Endodermal cell (in vitro differentiated cells): ENCODE data around the gene FCN2. TPM values are rescaled to one million over a fixed set of nuclear protein-coding genes. Genes with fewer than 3 reads are reported as not detected.

ENCODE experiments used
- DNase-seq: peaks from one replicate; pipeline ENCODE4 v3.0.0-alpha.2; 2017
- H3K27ac ChIP-seq: 2 replicates; pipeline ENCODE4 v1.5.1; 2013; ENCODE audit warnings: mild to moderate bottlenecking, low read depth, low read length, moderate library complexity
- H3K27me3 ChIP-seq: 2 replicates; pipeline ENCODE4 v1.6.1; 2013; ENCODE audit warnings: mild to moderate bottlenecking, low read length, moderate library complexity; ENCODE audit not compliant: insufficient read depth, control insufficient read depth, poor library complexity, severe bottlenecking
- H3K36me3 ChIP-seq: 2 replicates; pipeline ENCODE4 v1.7.0; 2013; ENCODE audit warnings: mild to moderate bottlenecking, low read length, moderate library complexity; ENCODE audit not compliant: control insufficient read depth, insufficient read depth
- H3K4me1 ChIP-seq: one replicate; pipeline ENCODE4 v1.7.0; 2013; ENCODE audit warnings: low read length; ENCODE audit not compliant: control insufficient read depth, insufficient read depth
- H3K4me3 ChIP-seq: 2 replicates; pipeline ENCODE4 v1.5.1; 2013; ENCODE audit warnings: mild to moderate bottlenecking, low read length, moderate library complexity
- H3K9ac ChIP-seq: 2 replicates; pipeline ENCODE4 v1.6.1; 2013; ENCODE audit warnings: mild to moderate bottlenecking, low read length, moderate library complexity; ENCODE audit not compliant: poor library complexity, severe bottlenecking; ENCODE audit errors: extremely low read depth
- H3K9me3 ChIP-seq: 2 replicates; pipeline ENCODE4 v1.6.1; 2013; ENCODE audit warnings: mild to moderate bottlenecking, low read length, moderate library complexity; ENCODE audit not compliant: control insufficient read depth
- H3K27ac Mint-ChIP-seq: 2 replicates; pipeline ENCODE4 v1.8.0; 2020; ENCODE audit warnings: mixed read lengths
- H3K27me3 Mint-ChIP-seq: 2 replicates; pipeline ENCODE4 v1.8.0; 2021; ENCODE audit warnings: mild to moderate bottlenecking, mixed read lengths; ENCODE audit not compliant: insufficient read depth
- H3K36me3 Mint-ChIP-seq: 2 replicates; pipeline ENCODE4 v1.8.0; 2020; ENCODE audit warnings: low read depth, mixed read lengths
- H3K4me1 Mint-ChIP-seq: 2 replicates; pipeline ENCODE4 v1.8.0; 2020; ENCODE audit warnings: mixed read lengths
- H3K4me3 Mint-ChIP-seq: 2 replicates; pipeline ENCODE4 v1.8.0; 2020; ENCODE audit warnings: mild to moderate bottlenecking, moderate library complexity, mixed read lengths
- H3K9me3 Mint-ChIP-seq: 2 replicates; pipeline ENCODE4 v1.8.0; 2020; ENCODE audit warnings: mild to moderate bottlenecking, mixed read lengths
- CTCF ChIP-seq: fragments of 200-600 bp; sonication (generic); conservative IDR thresholded peaks from 2 replicates; pipeline ENCODE4 v1.5.0; 2021; ENCODE audit warnings: antibody characterized with exemption, mild to moderate bottlenecking
- WGBS, 2 experiments: methylation state at CpG; one replicate each; pipeline versions ENCODE4 v1.1.5 to v1.1.7; 2013; ENCODE audit warnings: missing lambda C conversion rate in 2 of 2, mixed read lengths in 1 of 2; ENCODE audit not compliant: insufficient coverage in 1 of 2, insufficient read length in 1 of 2; 5-methylcytosine and 5-hydroxymethylcytosine counted together
- total RNA-seq, 2 donors: library from RNA; stranded (reverse); fragmentation: NEBNext Ultra II Directional in 1 of 2; extraction: Animal tissue kit (Norgen Biotek cat#: 25700) in 1 of 2; gene quantifications; 2 replicates in 1 of 2; 3 replicates in 1 of 2; pipeline ENCODE4 v1.2.1, GENCODE V29; 2021

The FCN2 gene
- total RNA-seq, 2 donors from 2014 or later, result not detected

GRCh38 chr9:134928436-134929192 lies 48.0 kb downstream of the FCN2 start:
- no peak overlapping the region for H3K27ac ChIP-seq
- H3K4me3 Mint-ChIP-seq, result no peak overlapping the region
- 88 to 92% methylated on average over 10 to 15 of the region's 15 CpGs for WGBS, 2 experiments
- no peak overlapping the region for H3K9ac ChIP-seq
- no peaks in the 10 kb centered on the region for H3K36me3 ChIP-seq
- H3K36me3 Mint-ChIP-seq, result no peaks in the 10 kb centered on the region
- no peak for DNase-seq
- peaks cover 8% of the 10 kb centered on the region for H3K4me1 Mint-ChIP-seq
- no peaks in the 10 kb centered on the region for H3K9me3 ChIP-seq
- no peaks in the 10 kb centered on the region for H3K27me3 Mint-ChIP-seq
- H3K4me1 ChIP-seq, result peaks cover 2% of the 10 kb centered on the region
- no peaks in the 10 kb centered on the region for H3K9me3 Mint-ChIP-seq
- no peaks in the 10 kb centered on the region for H3K27me3 ChIP-seq
- H3K27ac Mint-ChIP-seq, result no peak overlapping the region
- TF ChIP-seq CTCF, result no peak
- H3K4me3 ChIP-seq, result no peak overlapping the region

GRCh38 chr9:134929193-134930158 lies 48.9 kb downstream of the FCN2 start:
- Mint-ChIP-seq H3K27ac (no peak overlapping the region), H3K4me3 (no peak overlapping the region), H3K36me3 (no peaks in the 10 kb centered on the region), H3K4me1 (peaks cover 8% of the 10 kb centered on the region), H3K9me3 (no peaks in the 10 kb centered on the region), H3K27me3 (no peaks in the 10 kb centered on the region)
- H3K9ac ChIP-seq, result no peak overlapping the region
- no peak for DNase-seq
- H3K4me3 ChIP-seq, result no peak overlapping the region
- peaks cover 2% of the 10 kb centered on the region for H3K4me1 ChIP-seq
- TF ChIP-seq CTCF, result no peak
- 89 to 93% methylated on average over 9 to 13 of the region's 13 CpGs for WGBS, 2 experiments
- H3K27ac ChIP-seq, result no peak overlapping the region
- H3K36me3 ChIP-seq, result no peaks in the 10 kb centered on the region
- H3K27me3 ChIP-seq, result no peaks in the 10 kb centered on the region
- H3K9me3 ChIP-seq, result no peaks in the 10 kb centered on the region

GRCh38 chr9:134930398-134930797 lies 49.8 kb downstream of the FCN2 start:
- WGBS, 2 experiments, result 90% methylated on average over 2 to 13 of the region's 13 CpGs

More at GRCh38 chr9:134930398-134930797, 49.8 kb downstream of the FCN2 start:
- no peak overlapping the region for H3K4me3 Mint-ChIP-seq
- no peak overlapping the region for H3K9ac ChIP-seq
- H3K27me3 ChIP-seq, result no peaks in the 10 kb centered on the region
- no peaks in the 10 kb centered on the region for H3K27me3 Mint-ChIP-seq
- H3K9me3 Mint-ChIP-seq, result no peaks in the 10 kb centered on the region
- no peak overlapping the region for H3K4me3 ChIP-seq
- H3K4me1 Mint-ChIP-seq, result peaks cover 15% of the 10 kb centered on the region
- no peak for TF ChIP-seq CTCF
- H3K4me1 ChIP-seq, result peaks cover 6% of the 10 kb centered on the region
- H3K27ac Mint-ChIP-seq, result no peak overlapping the region
- DNase-seq, result no peak
- H3K27ac ChIP-seq, result no peak overlapping the region
- no peaks in the 10 kb centered on the region for H3K36me3 ChIP-seq
- no peaks in the 10 kb centered on the region for H3K9me3 ChIP-seq
- no peaks in the 10 kb centered on the region for H3K36me3 Mint-ChIP-seq
